ENCODE results near the gene AUTS2.
A peak's percentile ranks its signal among the peaks of the same experiment; 100 is the strongest.

AUTS2 gene

GRCh38 chr7:69728304-69728703, 130.0 kb downstream of the AUTS2 start:
- no peak overlapping the region for H3K4me3 ChIP-seq (ENCODE audit: insufficient read length, low read depth)
- no peaks in the 10 kb centered on the region for H3K9me3 ChIP-seq (ENCODE audit: insufficient read depth, low read length)
- no peak for TF ChIP-seq ZNF274 (IDR thresholded peaks at IDR 0.05; ENCODE audit: low read depth, low read length)
- TF ChIP-seq SUZ12 (IDR thresholded peaks at IDR 0.05; ENCODE audit: extremely low read depth, insufficient read depth, insufficient read length) = no peak
- TF ChIP-seq YY1 (IDR thresholded peaks at IDR 0.05; ENCODE audit: insufficient read depth, insufficient read length) = no peak
- no peaks in the 10 kb centered on the region for H3K27me3 ChIP-seq (ENCODE audit: insufficient read depth, insufficient read length)
- no peaks in the 10 kb centered on the region for H3K4me1 ChIP-seq (ENCODE audit: insufficient read depth, insufficient read length)
- H3K36me3 ChIP-seq (ENCODE audit: insufficient read depth, insufficient read length, low read length) = no peaks in the 10 kb centered on the region
- no peak overlapping the region for H3K9ac ChIP-seq (ENCODE audit: insufficient read length, low read depth)
- no peak for DNase-seq (ENCODE audit: low read depth, low spot score)

- Histone ChIP-seq H3K36me3 (ENCODE audit: insufficient read depth, insufficient read length, low read length) (no peaks in the 10 kb centered on the region), H3K27me3 (ENCODE audit: insufficient read depth, insufficient read length) (no peaks in the 10 kb centered on the region), H3K9me3 (ENCODE audit: insufficient read depth, low read length) (no peaks in the 10 kb centered on the region), H3K9ac (ENCODE audit: insufficient read length, low read depth) (no peak overlapping the region), H3K4me1 (ENCODE audit: insufficient read depth, insufficient read length) (no peaks in the 10 kb centered on the region), H3K4me3 (ENCODE audit: insufficient read length, low read depth) (no peak overlapping the region)
- TF ChIP-seq ZNF274 (IDR thresholded peaks at IDR 0.05; ENCODE audit: low read depth, low read length) (no peak), YY1 (IDR thresholded peaks at IDR 0.05; ENCODE audit: insufficient read depth, insufficient read length) (no peak), SUZ12 (IDR thresholded peaks at IDR 0.05; ENCODE audit: extremely low read depth, insufficient read depth, insufficient read length) (no peak)
- DNase-seq (ENCODE audit: low read depth, low spot score) = no peak
Measured at GRCh38 chr7:69732203-69732602, 133.9 kb downstream of the AUTS2 start.

GRCh38 chr7:69735582-69735981, 137.3 kb downstream of the AUTS2 start:
- no peaks in the 10 kb centered on the region for H3K9me3 ChIP-seq (ENCODE audit: insufficient read depth, low read length)
- H3K27me3 ChIP-seq (ENCODE audit: insufficient read depth, insufficient read length) = no peaks in the 10 kb centered on the region
- no peak for TF ChIP-seq ZNF274 (IDR thresholded peaks at IDR 0.05; ENCODE audit: low read depth, low read length)
- no peak for TF ChIP-seq YY1 (IDR thresholded peaks at IDR 0.05; ENCODE audit: insufficient read depth, insufficient read length)
- TF ChIP-seq SUZ12 (IDR thresholded peaks at IDR 0.05; ENCODE audit: extremely low read depth, insufficient read depth, insufficient read length) = no peak
- H3K9ac ChIP-seq (ENCODE audit: insufficient read length, low read depth) = no peak overlapping the region
- H3K36me3 ChIP-seq (ENCODE audit: insufficient read depth, insufficient read length, low read length) = no peaks in the 10 kb centered on the region
- H3K4me1 ChIP-seq (ENCODE audit: insufficient read depth, insufficient read length) = peaks cover 6% of the 10 kb centered on the region
- DNase-seq (ENCODE audit: low read depth, low spot score) = no peak
- no peak overlapping the region for H3K4me3 ChIP-seq (ENCODE audit: insufficient read length, low read depth)

- DNase-seq (ENCODE audit: low read depth, low spot score) = no peak
- Histone ChIP-seq H3K9ac (ENCODE audit: insufficient read length, low read depth) (no peak overlapping the region), H3K36me3 (ENCODE audit: insufficient read depth, insufficient read length, low read length) (no peaks in the 10 kb centered on the region), H3K4me3 (ENCODE audit: insufficient read length, low read depth) (no peak overlapping the region), H3K27me3 (ENCODE audit: insufficient read depth, insufficient read length) (no peaks in the 10 kb centered on the region), H3K4me1 (ENCODE audit: insufficient read depth, insufficient read length) (peaks cover 6% of the 10 kb centered on the region), H3K9me3 (ENCODE audit: insufficient read depth, low read length) (no peaks in the 10 kb centered on the region)
- no peak for TF ChIP-seq YY1 (IDR thresholded peaks at IDR 0.05; ENCODE audit: insufficient read depth, insufficient read length)
- TF ChIP-seq ZNF274 (IDR thresholded peaks at IDR 0.05; ENCODE audit: low read depth, low read length) = no peak
- no peak for TF ChIP-seq SUZ12 (IDR thresholded peaks at IDR 0.05; ENCODE audit: extremely low read depth, insufficient read depth, insufficient read length)
Measured at GRCh38 chr7:69736126-69736810, 138.0 kb downstream of the AUTS2 start.

- H3K27me3 ChIP-seq (ENCODE audit: insufficient read depth, insufficient read length) = no peaks in the 10 kb centered on the region
- no peaks in the 10 kb centered on the region for H3K36me3 ChIP-seq (ENCODE audit: insufficient read depth, insufficient read length, low read length)
- TF ChIP-seq SUZ12 (IDR thresholded peaks at IDR 0.05; ENCODE audit: extremely low read depth, insufficient read depth, insufficient read length) (no peak), ZNF274 (IDR thresholded peaks at IDR 0.05; ENCODE audit: low read depth, low read length) (no peak), YY1 (IDR thresholded peaks at IDR 0.05; ENCODE audit: insufficient read depth, insufficient read length) (no peak)
- H3K9me3 ChIP-seq (ENCODE audit: insufficient read depth, low read length) = no peaks in the 10 kb centered on the region
- no peak overlapping the region for H3K9ac ChIP-seq (ENCODE audit: insufficient read length, low read depth)
- H3K4me3 ChIP-seq (ENCODE audit: insufficient read length, low read depth) = no peak overlapping the region
- peaks cover 6% of the 10 kb centered on the region for H3K4me1 ChIP-seq (ENCODE audit: insufficient read depth, insufficient read length)
- peak; percentile 66 for DNase-seq (ENCODE audit: low read depth, low spot score)
Measured at GRCh38 chr7:69738396-69738951, 140.2 kb downstream of the AUTS2 start.

GRCh38 chr7:69739190-69739589, 140.9 kb downstream of the AUTS2 start:
- H3K9ac ChIP-seq (ENCODE audit: insufficient read length, low read depth) = no peak overlapping the region
- H3K4me3 ChIP-seq (ENCODE audit: insufficient read length, low read depth) = no peak overlapping the region
- H3K9me3 ChIP-seq (ENCODE audit: insufficient read depth, low read length) = no peaks in the 10 kb centered on the region
- TF ChIP-seq ZNF274 (IDR thresholded peaks at IDR 0.05; ENCODE audit: low read depth, low read length) (no peak), SUZ12 (IDR thresholded peaks at IDR 0.05; ENCODE audit: extremely low read depth, insufficient read depth, insufficient read length) (no peak), YY1 (IDR thresholded peaks at IDR 0.05; ENCODE audit: insufficient read depth, insufficient read length) (no peak)
- no peaks in the 10 kb centered on the region for H3K27me3 ChIP-seq (ENCODE audit: insufficient read depth, insufficient read length)
- peaks cover 6% of the 10 kb centered on the region for H3K4me1 ChIP-seq (ENCODE audit: insufficient read depth, insufficient read length)
- no peak for DNase-seq (ENCODE audit: low read depth, low spot score)
- no peaks in the 10 kb centered on the region for H3K36me3 ChIP-seq (ENCODE audit: insufficient read depth, insufficient read length, low read length)

- Histone ChIP-seq H3K4me3 (ENCODE audit: insufficient read length, low read depth) (no peak overlapping the region), H3K9me3 (ENCODE audit: insufficient read depth, low read length) (no peaks in the 10 kb centered on the region), H3K36me3 (ENCODE audit: insufficient read depth, insufficient read length, low read length) (no peaks in the 10 kb centered on the region), H3K9ac (ENCODE audit: insufficient read length, low read depth) (no peak overlapping the region), H3K27me3 (ENCODE audit: insufficient read depth, insufficient read length) (no peaks in the 10 kb centered on the region), H3K4me1 (ENCODE audit: insufficient read depth, insufficient read length) (peaks cover 6% of the 10 kb centered on the region)
- no peak for DNase-seq (ENCODE audit: low read depth, low spot score)
- no peak for TF ChIP-seq YY1 (IDR thresholded peaks at IDR 0.05; ENCODE audit: insufficient read depth, insufficient read length)
- TF ChIP-seq ZNF274 (IDR thresholded peaks at IDR 0.05; ENCODE audit: low read depth, low read length) = no peak
- TF ChIP-seq SUZ12 (IDR thresholded peaks at IDR 0.05; ENCODE audit: extremely low read depth, insufficient read depth, insufficient read length) = no peak
Measured at GRCh38 chr7:69739931-69740431, 141.7 kb downstream of the AUTS2 start.
